ENCODE data around the gene TTLL11.

The TTLL11 gene

GRCh38 chr9:121818016-121818661 is 275.0 kb downstream of the TTLL11 start:
- no peak for TF ChIP-seq CTCF (IDR thresholded peaks at IDR 0.05)
- Histone ChIP-seq H3K27ac (no peak overlapping the region), H3K4me1 (ENCODE audit: control insufficient read depth in 1 of 2, insufficient read depth in 1 of 2, low read depth in 1 of 2, low read length in 1 of 2) (no peaks in the 10 kb centered on the region), H3K9me3 (no peaks in the 10 kb centered on the region), H3K36me3 (no peaks in the 10 kb centered on the region), H3K27me3 (peaks cover 17% of the 10 kb centered on the region), H3K4me3 (ENCODE audit: low read depth in 1 of 2, low read length in 1 of 2) (no peak overlapping the region)

DNA sequence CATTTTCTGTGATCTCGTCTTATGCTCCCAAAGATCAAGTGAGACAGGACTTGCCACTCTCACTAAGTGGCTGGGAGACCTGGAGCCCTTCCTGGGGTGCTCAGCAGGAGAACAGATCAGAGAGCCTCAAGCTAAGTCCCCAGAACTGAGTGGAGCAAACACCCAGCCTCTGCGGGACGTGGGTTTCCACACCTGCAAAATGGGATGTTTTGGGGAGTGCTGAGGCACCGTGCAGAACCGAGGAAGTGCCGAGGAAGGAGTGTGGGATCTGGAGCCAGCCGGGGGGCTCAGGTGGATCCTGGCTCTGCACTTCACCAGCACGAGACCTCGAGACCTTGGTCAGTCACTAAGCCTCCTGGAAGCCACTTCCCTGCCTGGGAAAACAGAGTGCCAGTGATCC is 275.6 kb downstream of the TTLL11 start:
- Histone ChIP-seq H3K9me3 (no peaks in the 10 kb centered on the region), H3K4me1 (ENCODE audit: control insufficient read depth in 1 of 2, insufficient read depth in 1 of 2, low read depth in 1 of 2, low read length in 1 of 2) (no peaks in the 10 kb centered on the region), H3K27ac (no peak overlapping the region), H3K4me3 (ENCODE audit: low read depth in 1 of 2, low read length in 1 of 2) (no peak overlapping the region), H3K36me3 (no peaks in the 10 kb centered on the region), H3K27me3 (peaks cover 17% of the 10 kb centered on the region)
- no peak for TF ChIP-seq CTCF (IDR thresholded peaks at IDR 0.05)

DNA sequence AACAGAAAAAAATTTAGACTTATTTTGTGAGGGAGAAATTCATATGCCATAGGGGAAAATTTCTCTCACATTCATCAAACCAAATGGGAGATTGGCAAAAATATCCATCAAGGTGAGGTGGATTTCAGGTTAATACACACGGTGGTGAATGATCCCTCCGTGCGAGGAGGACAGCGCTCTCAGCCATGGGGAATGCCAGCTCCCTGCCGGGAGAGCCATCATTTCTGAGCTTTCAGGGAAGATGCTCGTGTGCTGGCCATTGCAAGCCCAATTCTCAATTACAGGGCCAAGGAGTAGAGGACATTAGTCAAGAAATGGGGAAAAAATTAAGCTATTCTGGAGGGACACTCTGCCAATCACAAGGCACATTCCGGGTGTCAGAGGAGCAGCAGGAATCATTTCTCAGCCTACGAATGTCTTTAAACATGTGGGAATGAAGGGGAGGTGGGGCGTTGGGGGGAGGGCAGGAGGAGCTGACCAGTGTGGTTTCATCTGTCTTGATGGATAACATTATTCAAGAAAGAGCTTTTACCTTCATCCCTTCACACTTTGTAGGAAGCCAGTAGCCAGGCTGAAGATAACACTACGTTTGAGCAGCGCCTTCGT is 276.2 kb downstream of the TTLL11 start:
- no peaks in the 10 kb centered on the region for H3K36me3 ChIP-seq
- no peaks in the 10 kb centered on the region for H3K4me1 ChIP-seq (ENCODE audit: control insufficient read depth in 1 of 2, insufficient read depth in 1 of 2, low read depth in 1 of 2, low read length in 1 of 2)
- no peak for TF ChIP-seq CTCF (IDR thresholded peaks at IDR 0.05)
- H3K4me3 ChIP-seq (ENCODE audit: low read depth in 1 of 2, low read length in 1 of 2): no peak overlapping the region
- peaks cover 17% of the 10 kb centered on the region for H3K27me3 ChIP-seq
- no peaks in the 10 kb centered on the region for H3K9me3 ChIP-seq
- H3K27ac ChIP-seq: no peak overlapping the region

DNA sequence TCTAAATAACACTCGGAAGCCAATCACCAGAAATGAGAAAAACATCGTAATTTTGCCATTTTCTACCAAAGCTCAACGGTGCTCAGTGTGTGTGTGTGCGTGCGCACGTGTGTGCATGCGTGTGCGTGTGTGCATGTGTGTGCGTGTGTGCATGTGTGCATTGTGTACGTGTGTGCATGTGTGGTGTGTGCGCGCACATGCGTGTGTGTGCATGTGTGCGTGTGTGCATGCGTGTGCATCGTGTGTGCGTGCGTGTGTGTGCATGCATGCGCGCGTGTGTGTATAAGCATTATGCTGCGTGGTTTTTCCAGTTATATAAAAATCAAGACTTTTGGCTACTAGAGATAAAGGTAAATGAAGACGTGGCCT is 276.7 kb downstream of the TTLL11 start:
- peaks cover 17% of the 10 kb centered on the region for H3K27me3 ChIP-seq
- no peaks in the 10 kb centered on the region for H3K9me3 ChIP-seq
- H3K4me3 ChIP-seq (ENCODE audit: low read depth in 1 of 2, low read length in 1 of 2): no peak overlapping the region
- no peak overlapping the region for H3K27ac ChIP-seq
- H3K4me1 ChIP-seq (ENCODE audit: control insufficient read depth in 1 of 2, insufficient read depth in 1 of 2, low read depth in 1 of 2, low read length in 1 of 2): no peaks in the 10 kb centered on the region
- no peak for TF ChIP-seq CTCF (IDR thresholded peaks at IDR 0.05)
- no peaks in the 10 kb centered on the region for H3K36me3 ChIP-seq

GRCh38 chr9:121815546-121816448 is 277.3 kb downstream of the TTLL11 start:
- no peaks in the 10 kb centered on the region for H3K9me3 ChIP-seq
- no peaks in the 10 kb centered on the region for H3K4me1 ChIP-seq (ENCODE audit: control insufficient read depth in 1 of 2, insufficient read depth in 1 of 2, low read depth in 1 of 2, low read length in 1 of 2)
- H3K27ac ChIP-seq: no peak overlapping the region
- no peak overlapping the region for H3K4me3 ChIP-seq (ENCODE audit: low read depth in 1 of 2, low read length in 1 of 2)
- H3K36me3 ChIP-seq: no peaks in the 10 kb centered on the region
- TF ChIP-seq CTCF (IDR thresholded peaks at IDR 0.05): no peak
- H3K27me3 ChIP-seq: peaks cover 16% of the 10 kb centered on the region
